GM19240 (cell line): ENCODE data around the gene GAPDHS.
A peak's percentile ranks its signal among the peaks of the same experiment; 100 is the strongest.

Experiments
- DNase-seq: peaks from one replicate; pipeline ENCODE4 v3.0.0; 2011; ENCODE audit warnings: low spot score; ENCODE audit not compliant: insufficient read length

Gene GAPDHS

GRCh38 chr19:35587321-35587720 is 54.1 kb downstream of the GAPDHS start:
- no peak for DNase-seq

- DNase-seq: no peak
These were observed 57.6 kb downstream of the GAPDHS start for GRCh38 chr19:35590875-35591274.

GRCh38 chr19:35592226-35592625 is 59.0 kb downstream of the GAPDHS start:
- peak; percentile 30 for DNase-seq
